T-helper 2 cell treated with Interferon-gamma antibody and Interleukin-4, amounts not matched to agents 5 μg/mL and 100 μg/mL, for 36 hours (primary cell): ENCODE measurements around the gene WFDC8.
"Not testable (repeated sequence)": the region's sequence is repeated elsewhere in the genome, so short reads cannot be mapped to it uniquely, and the experiment has no call there.

ENCODE experiments used
- DNase-seq: peaks from one replicate; pipeline ENCODE4 v3.0.0; 2021; ENCODE audit warnings: low spot score
- H3K27ac Mint-ChIP-seq: one replicate; pipeline ENCODE4 v1.8.0; 2021; ENCODE audit warnings: mild to moderate bottlenecking, mixed read lengths
- H3K27me3 Mint-ChIP-seq: one replicate; pipeline ENCODE4 v1.8.0; 2021; ENCODE audit warnings: low read depth, mixed read lengths
- H3K36me3 Mint-ChIP-seq: one replicate; pipeline ENCODE4 v1.8.0; 2021; ENCODE audit warnings: low read depth, mixed read lengths
- H3K4me1 Mint-ChIP-seq: one replicate; pipeline ENCODE4 v1.8.0; 2021; ENCODE audit warnings: low read depth, mixed read lengths
- H3K4me3 Mint-ChIP-seq: one replicate; pipeline ENCODE4 v1.8.0; 2022; ENCODE audit warnings: mild to moderate bottlenecking, moderate library complexity, mixed read lengths
- H3K9me3 Mint-ChIP-seq: one replicate; pipeline ENCODE4 v1.8.0; 2021; ENCODE audit warnings: mixed read lengths

Gene WFDC8

DNA sequence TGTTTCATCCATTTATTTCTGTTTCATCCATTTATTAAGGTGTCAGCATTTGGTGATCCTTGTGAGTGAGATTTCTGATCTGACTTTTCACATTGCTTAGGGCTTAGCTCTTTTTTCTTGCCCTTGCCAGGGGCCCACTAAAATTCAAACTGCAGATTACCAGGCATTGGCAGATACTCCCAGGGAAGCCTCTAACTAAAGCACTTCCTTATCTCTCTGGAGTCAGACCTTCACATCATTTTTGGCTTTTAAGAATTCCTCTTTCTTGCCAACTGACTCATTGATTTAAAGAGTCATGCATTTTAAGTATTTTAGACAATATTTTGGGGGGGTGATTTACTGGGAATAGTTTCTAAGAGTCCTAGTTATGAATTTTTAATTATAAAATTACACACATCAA lies 2.6 kb upstream of the WFDC8 start:
- no peak for DNase-seq
- no peak overlapping the region for H3K27ac Mint-ChIP-seq
- no peaks in the 10 kb centered on the region for H3K9me3 Mint-ChIP-seq
- no peaks in the 10 kb centered on the region for H3K4me1 Mint-ChIP-seq
- H3K27me3 Mint-ChIP-seq: peaks cover 18% of the 10 kb centered on the region
- H3K36me3 Mint-ChIP-seq: no peaks in the 10 kb centered on the region
- H3K4me3 Mint-ChIP-seq: no peak overlapping the region

DNA sequence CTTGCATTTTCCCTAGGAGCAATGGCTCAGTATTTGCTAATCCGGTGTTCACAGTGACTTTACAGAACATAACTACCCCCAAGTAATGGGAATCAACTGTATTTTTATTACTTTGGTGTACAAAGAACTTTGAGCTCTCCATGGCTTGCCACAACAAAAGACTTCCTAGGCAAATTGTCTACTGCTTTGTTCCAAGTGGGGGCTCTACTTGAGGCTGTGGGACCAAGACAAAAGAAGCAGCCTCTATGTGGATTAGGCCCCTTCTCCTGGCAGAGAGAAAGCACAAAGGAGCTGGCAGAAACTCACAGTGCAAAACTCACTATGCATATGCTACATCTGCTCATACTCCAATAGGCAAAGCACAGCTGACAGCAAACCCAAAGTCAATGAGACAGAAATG lies 853 bp downstream of the WFDC8 start:
- no peak for DNase-seq
- Mint-ChIP-seq H3K36me3 (no peaks in the 10 kb centered on the region), H3K4me1 (no peaks in the 10 kb centered on the region), H3K4me3 (no peak overlapping the region), H3K27me3 (peaks cover 16% of the 10 kb centered on the region), H3K27ac (no peak overlapping the region), H3K9me3 (no peaks in the 10 kb centered on the region)

DNA sequence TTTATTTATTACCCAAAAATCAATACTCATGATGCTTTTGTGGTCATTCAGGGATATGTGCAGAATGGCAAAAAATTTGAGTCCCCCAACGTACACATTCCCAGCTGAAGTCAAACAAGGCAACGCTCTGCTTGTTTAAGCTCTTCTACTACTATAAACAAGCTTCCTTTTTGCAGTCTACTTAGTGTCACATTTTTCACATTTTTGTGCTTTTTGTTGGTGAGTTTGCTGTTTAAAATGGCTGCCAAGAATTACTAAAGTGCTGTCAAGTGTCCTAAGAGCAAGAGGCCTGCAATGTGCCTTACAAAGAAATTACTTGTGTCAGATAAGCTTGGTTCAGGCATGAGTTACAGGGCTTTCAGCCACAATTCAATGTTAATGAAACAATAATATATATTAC lies 2.1 kb downstream of the WFDC8 start:
- H3K36me3 Mint-ChIP-seq: no peaks in the 10 kb centered on the region
- no peak overlapping the region for H3K27ac Mint-ChIP-seq
- no peak overlapping the region for H3K4me3 Mint-ChIP-seq
- H3K9me3 Mint-ChIP-seq: no peaks in the 10 kb centered on the region
- no peak for DNase-seq
- H3K27me3 Mint-ChIP-seq: peaks cover 12% of the 10 kb centered on the region
- no peaks in the 10 kb centered on the region for H3K4me1 Mint-ChIP-seq

DNA sequence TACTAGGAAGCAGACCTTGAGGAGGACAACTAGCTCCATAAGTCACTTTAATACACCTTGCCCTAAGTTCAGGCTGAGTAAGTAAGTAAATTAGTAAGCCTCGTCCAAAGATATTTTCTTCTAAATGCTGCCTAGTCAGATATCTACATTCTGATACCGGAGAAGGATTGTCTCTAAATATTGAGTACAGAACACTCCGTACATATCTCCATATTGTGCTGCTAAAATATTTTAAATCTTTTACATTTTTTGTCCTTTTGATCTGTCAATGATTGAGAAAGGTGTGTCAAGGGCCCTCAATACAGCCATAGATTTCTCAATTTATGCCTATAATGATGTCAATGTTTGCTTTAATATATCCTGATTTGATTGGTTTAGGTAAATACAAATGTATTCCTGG lies 3.2 kb downstream of the WFDC8 start:
- H3K9me3 Mint-ChIP-seq: no peaks in the 10 kb centered on the region
- no peaks in the 10 kb centered on the region for H3K36me3 Mint-ChIP-seq
- H3K27me3 Mint-ChIP-seq: peaks cover 10% of the 10 kb centered on the region
- no peak overlapping the region for H3K4me3 Mint-ChIP-seq
- no peaks in the 10 kb centered on the region for H3K4me1 Mint-ChIP-seq
- no peak overlapping the region for H3K27ac Mint-ChIP-seq
- DNase-seq: no peak

DNA sequence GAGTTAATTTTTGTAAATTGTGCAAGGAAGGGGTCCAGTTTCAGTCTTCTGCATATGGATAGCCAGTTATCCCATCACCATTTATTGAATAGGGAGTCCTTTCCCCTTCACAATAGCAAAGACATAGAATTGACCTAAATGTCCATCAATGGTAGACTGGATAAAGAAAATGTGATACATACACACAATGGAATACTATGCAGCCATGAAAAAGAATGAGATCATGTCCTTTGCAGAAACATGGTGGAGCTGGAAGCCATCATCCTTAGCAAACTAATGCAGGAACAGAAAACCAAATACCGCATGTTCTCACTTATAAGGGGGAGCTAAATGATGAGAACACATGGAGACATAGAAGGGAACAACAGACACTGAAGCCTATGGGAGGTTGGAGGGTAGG lies 9.4 kb downstream of the WFDC8 start:
- H3K4me3 Mint-ChIP-seq, H3K9me3 Mint-ChIP-seq, H3K4me1 Mint-ChIP-seq: not testable (repeated sequence)

DNA sequence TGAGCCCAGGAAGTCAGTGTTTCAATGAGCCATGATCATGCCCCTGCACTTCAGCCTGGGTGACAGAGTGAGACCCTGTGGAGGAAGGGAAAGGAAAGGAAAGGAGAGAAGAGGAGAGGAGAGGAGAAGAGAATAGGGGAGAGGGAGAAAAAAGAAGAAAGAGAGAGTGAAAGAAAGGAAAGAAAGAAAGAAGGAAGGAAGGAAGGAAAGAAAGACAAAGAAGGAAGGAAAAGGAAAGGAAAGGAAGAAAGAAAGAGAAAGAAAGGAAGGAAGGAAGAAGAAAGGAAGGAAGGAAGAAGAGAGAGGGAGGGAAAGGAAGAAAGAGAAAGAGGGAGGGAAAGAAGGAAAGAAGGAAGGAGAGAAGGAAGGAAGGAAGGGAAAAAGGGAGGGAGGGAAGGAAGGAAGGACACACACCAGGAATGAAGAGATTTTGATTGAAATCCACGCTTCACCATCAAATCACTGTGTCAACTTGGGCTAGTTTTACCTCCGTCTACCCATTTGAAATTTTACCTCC lies 14.3 kb downstream of the WFDC8 start:
- DNase-seq: no peak
- Mint-ChIP-seq H3K27me3 (peaks cover 4% of the 10 kb centered on the region), H3K36me3 (no peaks in the 10 kb centered on the region), H3K4me1 (no peaks in the 10 kb centered on the region), H3K4me3 (no peak overlapping the region), H3K27ac (no peak overlapping the region), H3K9me3 (no peaks in the 10 kb centered on the region)

More for the DNA sequence above, 9.4 kb downstream of the WFDC8 start:
- not testable (repeated sequence) for DNase-seq, H3K36me3 Mint-ChIP-seq, H3K27me3 Mint-ChIP-seq, H3K27ac Mint-ChIP-seq

DNA sequence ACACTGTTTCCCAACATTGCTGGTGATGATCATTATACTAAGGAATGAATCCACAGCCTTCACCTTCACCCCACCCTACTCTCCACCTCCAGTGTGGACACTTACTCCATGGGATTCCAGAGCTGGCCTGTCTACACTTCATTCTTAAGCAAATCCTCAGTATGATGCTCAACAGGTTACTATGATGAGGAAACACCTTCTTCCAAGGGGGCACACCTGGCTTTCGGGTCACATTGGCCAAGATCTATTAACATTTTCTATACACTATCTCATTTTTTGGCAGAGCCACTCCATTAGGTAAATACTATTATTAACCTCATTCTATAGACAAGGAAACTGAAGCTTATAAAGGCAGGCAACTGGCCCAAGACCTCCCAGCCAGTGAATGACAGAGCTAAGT lies 23.9 kb downstream of the WFDC8 start:
- no peak overlapping the region for H3K27ac Mint-ChIP-seq
- no peak for DNase-seq
- no peaks in the 10 kb centered on the region for H3K36me3 Mint-ChIP-seq
- H3K4me1 Mint-ChIP-seq: no peaks in the 10 kb centered on the region
- peaks cover 2% of the 10 kb centered on the region for H3K27me3 Mint-ChIP-seq
- H3K9me3 Mint-ChIP-seq: no peaks in the 10 kb centered on the region
- no peak overlapping the region for H3K4me3 Mint-ChIP-seq

DNA sequence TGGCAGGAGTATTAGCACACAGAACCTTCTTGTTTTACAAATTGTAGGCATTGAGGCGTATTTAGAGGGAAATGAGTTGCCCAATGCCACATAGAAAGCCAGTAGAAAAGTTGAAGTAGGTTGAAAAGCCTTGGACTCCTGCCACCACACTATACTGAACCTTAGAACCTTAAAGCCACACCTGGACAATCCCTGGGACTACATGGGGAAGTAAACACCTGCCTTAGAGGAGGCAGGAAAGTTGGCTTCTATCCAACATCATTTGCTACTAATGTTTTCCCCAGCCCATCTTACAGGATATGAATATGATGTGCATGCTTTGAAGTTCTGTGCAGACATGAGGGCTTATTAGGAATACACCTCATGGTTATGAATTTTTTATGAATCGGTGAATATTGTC lies 26.6 kb downstream of the WFDC8 start:
- no peak overlapping the region for H3K4me3 Mint-ChIP-seq
- no peaks in the 10 kb centered on the region for H3K36me3 Mint-ChIP-seq
- peaks cover 7% of the 10 kb centered on the region for H3K27me3 Mint-ChIP-seq
- no peaks in the 10 kb centered on the region for H3K4me1 Mint-ChIP-seq
- H3K9me3 Mint-ChIP-seq: no peaks in the 10 kb centered on the region
- H3K27ac Mint-ChIP-seq: no peak overlapping the region
- DNase-seq: no peak

DNA sequence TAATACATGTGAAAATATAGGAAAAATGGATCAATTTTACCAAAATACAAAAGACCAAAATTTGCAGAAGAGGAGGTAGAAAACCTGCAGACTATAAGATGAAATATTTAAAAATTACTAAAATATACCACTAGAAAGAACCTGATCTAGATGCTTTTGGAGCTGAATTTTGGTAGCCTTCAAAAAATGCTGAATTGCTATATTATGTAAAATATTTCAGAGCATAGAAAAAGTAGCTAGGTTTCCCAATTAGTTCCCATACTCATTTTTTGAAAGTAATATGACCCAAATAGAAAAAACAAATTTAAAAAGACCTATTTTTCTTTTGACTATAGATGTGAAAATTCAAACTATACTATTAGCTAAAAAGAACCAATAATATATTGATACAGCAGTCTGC lies 28.3 kb downstream of the WFDC8 start:
- DNase-seq: no peak
- H3K4me1 Mint-ChIP-seq: no peaks in the 10 kb centered on the region
- H3K27me3 Mint-ChIP-seq: peaks cover 8% of the 10 kb centered on the region
- H3K9me3 Mint-ChIP-seq: no peaks in the 10 kb centered on the region
- H3K36me3 Mint-ChIP-seq: no peaks in the 10 kb centered on the region
- H3K4me3 Mint-ChIP-seq: no peak overlapping the region
- no peak overlapping the region for H3K27ac Mint-ChIP-seq

DNA sequence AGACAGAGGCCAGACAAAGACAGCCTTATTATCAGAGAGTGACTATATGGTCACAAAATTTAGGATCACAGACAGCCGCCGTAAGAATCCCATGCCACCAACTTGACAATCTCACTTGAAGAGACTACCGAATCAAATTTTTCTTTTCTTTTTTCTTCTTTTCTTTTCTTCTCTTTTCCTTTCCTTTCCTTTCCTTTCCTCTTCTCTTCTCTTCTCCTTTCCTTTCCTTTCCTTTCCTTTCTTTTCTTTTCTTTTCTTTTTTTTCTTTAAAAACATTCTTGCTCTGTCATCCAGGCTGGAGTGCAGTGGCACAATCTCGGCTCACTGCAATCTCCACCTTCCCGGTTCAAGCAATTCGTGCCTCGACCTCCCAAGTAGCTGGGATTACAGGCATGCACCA lies 30.7 kb downstream of the WFDC8 start:
- DNase-seq: no peak
- H3K4me3 Mint-ChIP-seq: no peak overlapping the region
- no peaks in the 10 kb centered on the region for H3K9me3 Mint-ChIP-seq
- H3K27ac Mint-ChIP-seq: no peak overlapping the region
- peaks cover 10% of the 10 kb centered on the region for H3K27me3 Mint-ChIP-seq
- no peaks in the 10 kb centered on the region for H3K4me1 Mint-ChIP-seq
- no peaks in the 10 kb centered on the region for H3K36me3 Mint-ChIP-seq

DNA sequence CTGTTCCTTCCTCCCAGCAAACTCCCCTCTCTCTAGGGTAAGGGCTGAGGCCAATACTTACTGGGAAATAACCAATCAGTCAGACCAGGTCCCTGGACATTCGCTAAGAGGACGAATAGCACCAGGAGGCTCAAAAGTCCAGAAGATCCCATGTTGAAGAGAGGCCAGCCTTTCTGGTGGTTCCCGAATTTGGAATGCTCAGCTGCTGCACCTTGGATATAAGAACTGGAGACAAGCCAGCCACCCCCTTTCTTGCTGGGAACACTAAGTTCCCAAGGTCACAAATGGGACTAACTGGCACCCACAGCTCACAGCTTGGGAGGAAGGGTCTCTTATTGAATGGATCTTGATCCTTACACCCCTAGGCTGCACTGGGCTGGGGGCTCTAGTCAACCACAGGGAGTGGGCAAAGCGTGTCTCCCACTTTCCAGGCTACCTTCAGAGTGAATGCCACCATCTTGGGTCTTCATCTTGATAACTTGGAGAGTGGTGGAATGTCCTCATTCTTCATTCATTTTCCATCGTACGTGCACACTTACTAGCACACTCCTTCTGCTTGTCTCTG lies 31.8 kb downstream of the WFDC8 start, which contains the start of gene EPPIN:
EPPIN (minus strand) TSS at position 196 of the 565 bp plus-strand sequence; CDS start at position 152, 44 bp downstream.
- no peak for DNase-seq
- H3K36me3 Mint-ChIP-seq: no peaks in the 10 kb centered on the region
- H3K4me3 Mint-ChIP-seq: no peak within 1 kb of the TSS
- H3K9me3 Mint-ChIP-seq: no peaks in the 10 kb centered on the region
- no peaks in the 10 kb centered on the region for H3K4me1 Mint-ChIP-seq
- H3K27me3 Mint-ChIP-seq: peaks cover 11% of the 10 kb centered on the region
- H3K27ac Mint-ChIP-seq: no peak within 1 kb of the TSS

DNA sequence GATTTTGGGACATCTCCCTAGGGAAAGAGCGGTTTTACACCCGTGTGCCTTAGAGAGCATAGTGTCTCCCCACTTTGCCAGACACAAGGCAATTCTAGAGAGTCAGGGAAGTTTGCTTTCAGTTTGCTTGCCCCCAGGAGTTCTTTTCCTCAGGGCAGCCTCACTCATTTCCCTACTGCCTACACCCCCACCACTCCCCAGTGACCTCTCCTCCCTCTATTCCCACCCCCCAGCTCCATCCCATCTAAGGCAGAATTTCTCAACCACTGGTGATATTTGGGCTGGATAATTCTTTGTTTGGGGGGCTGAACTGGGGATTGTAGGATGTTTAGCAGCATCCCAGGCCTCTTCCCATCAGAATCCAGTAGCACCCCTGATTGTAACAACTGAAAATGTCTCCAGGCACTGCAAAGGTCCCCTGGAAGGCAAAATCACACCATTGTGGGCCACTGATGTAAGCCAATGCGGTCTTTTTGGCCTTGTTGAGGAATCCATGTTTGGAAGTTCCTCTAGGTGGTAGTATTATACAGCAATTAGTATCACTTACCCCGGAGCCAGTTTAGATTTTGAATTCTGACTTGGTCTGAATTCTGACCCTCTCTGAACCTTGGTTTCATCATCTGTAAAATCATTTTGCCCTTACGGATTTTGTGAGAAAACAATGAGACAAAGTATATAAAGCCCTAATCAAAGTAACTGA lies 33.2 kb downstream of the WFDC8 start:
- DNase-seq: no peak
- Mint-ChIP-seq H3K27me3 (peaks cover 11% of the 10 kb centered on the region), H3K4me3 (no peak overlapping the region), H3K4me1 (no peaks in the 10 kb centered on the region), H3K36me3 (no peaks in the 10 kb centered on the region), H3K27ac (no peak overlapping the region), H3K9me3 (no peaks in the 10 kb centered on the region)

DNA sequence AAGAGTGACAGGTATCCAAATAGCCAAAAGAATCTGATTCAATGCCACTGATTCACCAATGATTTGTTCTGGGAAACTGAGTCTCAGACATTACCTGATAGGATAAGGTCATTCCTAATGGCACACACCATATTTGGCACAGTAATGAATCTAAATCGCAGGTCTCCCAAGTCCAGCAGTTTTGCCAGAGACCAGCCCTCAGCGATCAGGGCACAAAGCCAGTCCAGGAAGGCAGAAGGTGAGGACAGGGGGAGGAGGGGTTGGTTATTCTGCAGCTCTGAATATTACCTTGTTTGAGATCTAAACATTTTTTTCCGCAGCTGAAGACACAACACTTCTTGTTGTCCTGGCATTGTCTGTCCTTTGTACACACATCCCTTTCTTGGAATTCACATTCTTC lies 33.7 kb downstream of the WFDC8 start:
- no peak overlapping the region for H3K4me3 Mint-ChIP-seq
- no peak for DNase-seq
- no peaks in the 10 kb centered on the region for H3K9me3 Mint-ChIP-seq
- H3K4me1 Mint-ChIP-seq: no peaks in the 10 kb centered on the region
- H3K27ac Mint-ChIP-seq: no peak overlapping the region
- H3K36me3 Mint-ChIP-seq: no peaks in the 10 kb centered on the region
- H3K27me3 Mint-ChIP-seq: peaks cover 11% of the 10 kb centered on the region

DNA sequence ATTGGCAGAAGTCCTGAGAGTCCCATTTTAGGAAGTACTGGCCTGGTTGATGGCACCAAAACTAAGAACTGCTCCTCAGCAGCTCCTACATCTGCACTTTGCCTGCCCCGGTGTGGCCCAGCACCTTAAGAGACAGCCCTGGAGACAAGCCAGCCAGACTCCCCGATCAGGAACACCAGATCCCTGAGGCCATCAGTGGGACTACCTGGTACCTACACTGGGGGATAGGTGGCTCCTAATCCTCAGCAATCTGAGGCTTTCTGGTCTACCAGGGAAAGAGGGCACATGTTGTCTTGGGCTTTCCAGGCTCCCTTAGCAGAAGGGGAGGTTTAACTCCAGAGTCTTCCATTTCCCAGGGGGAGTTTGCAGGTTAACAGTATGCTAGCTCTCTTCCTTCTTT lies 39.7 kb downstream of the WFDC8 start, which contains the start of gene WFDC6:
WFDC6 (minus strand) TSS at position 101 of the 400 bp plus-strand sequence; CDS start at position 26, 75 bp downstream.
- Mint-ChIP-seq H3K9me3 (no peaks in the 10 kb centered on the region), H3K27me3 (peaks cover 3% of the 10 kb centered on the region), H3K36me3 (no peaks in the 10 kb centered on the region), H3K4me3 (no peak within 1 kb of the TSS), H3K4me1 (no peaks in the 10 kb centered on the region), H3K27ac (no peak within 1 kb of the TSS)
- no peak for DNase-seq
